GM21515 (cell line): ENCODE data around the gene MYH8.

Experiments used
- ATAC-seq: cut with Tn5 transposase; IDR thresholded peaks from one replicate; pipeline ENCODE4 v1.9.1; 2021; ENCODE audit not compliant: unreplicated experiment

The MYH8 gene

DNA sequence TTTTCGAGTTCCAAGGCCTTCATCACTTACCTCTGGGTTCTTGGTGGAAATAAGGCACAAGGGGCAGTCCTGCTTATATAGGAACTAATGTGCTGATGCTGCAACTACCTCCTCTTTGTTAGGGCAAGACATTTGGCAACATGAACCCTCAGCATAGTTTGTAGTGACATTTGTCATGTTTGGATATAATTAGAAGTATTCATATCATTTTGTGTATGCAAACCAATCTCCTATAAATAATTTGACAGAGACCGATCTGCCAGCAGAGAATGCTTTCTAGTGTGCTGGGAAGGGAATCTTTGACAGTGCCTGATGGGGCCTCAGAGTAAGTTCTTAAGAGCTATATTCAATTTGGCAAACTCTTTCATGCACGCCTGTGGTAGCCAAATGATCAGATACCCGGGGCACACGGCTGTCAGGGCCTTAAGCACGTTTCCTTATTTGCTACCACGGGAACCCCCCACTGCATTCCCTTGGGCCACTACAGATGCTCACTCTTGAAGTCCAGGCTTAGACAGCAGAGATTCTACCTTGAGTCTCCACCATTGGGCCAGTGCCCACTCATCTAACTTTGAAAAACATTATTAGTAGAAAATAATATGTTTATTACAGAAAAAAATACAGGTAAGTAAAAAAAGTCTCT, at the start of gene MYH8:
TSS of gene MYH8 (minus strand) at position 51 of the 643 bp plus-strand sequence. CDS start 1,723 bp downstream, outside the sequence.
- no peak for ATAC-seq

DNA sequence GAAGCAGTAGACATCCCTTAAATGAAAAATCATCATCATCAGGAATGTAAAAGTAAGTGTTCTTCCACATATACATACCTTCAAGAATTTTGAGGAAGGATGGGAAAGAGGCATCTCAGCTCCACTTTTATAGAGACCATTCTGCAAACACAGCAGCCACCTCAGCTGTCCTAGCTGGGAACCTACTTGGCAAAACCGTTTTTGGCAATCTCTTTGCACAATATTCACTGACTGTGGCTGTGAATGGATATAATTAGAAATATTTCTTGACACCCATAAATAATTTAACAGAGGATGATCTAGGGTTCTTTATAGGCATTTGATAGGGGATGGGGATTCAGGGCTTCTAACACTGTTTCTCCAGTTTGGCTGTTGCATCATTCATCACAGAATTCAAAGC, 47.7 kb upstream of the MYH8 start, which contains the start of gene MYH4:
TSS of gene MYH4 (minus strand) at position 101 of the 400 bp plus-strand sequence. CDS start 2,814 bp downstream, outside the sequence.
- no peak for ATAC-seq

- no peak for ATAC-seq
Measured at GRCh38 chr17:10463402-10463801, 41.7 kb upstream of the MYH8 start.

DNA sequence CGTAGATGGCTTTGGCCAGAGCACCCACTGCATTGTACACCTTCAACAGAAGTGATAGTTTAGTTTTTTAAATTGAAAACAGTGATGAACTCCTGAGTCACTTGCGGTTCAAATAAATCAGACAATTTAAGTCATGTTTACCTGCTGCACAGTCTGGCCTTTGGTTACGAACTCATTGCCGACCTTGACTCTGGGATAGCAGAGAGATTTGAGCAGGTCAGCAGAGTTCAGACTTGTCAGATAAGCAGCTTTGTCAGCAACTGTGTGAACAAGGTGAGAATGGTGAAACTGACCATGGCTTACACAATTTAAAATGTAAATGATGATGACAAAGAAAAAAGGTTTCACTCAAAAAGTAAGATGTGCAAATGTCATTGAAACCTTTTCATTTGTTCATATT, 38.3 kb upstream of the MYH8 start:
- no peak for ATAC-seq

DNA sequence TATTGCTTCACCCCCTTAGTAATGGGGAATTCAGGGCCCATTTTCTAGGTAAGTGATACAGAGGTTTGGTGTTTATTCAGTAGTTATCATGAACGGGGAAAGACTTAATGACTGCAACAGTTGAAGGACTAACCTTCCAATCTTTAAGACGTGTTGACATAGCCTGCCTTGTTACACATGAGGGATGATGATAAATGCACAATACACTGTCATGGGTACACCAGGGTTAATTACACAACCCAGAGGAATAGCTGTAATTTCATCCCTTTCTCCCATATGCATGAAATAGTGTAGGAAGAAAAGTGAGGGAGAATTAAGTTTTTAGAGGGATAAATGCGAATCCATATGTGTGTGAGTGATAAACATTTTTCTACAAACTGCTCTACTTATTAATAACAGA, 37.0 kb upstream of the MYH8 start:
- no peak for ATAC-seq

DNA sequence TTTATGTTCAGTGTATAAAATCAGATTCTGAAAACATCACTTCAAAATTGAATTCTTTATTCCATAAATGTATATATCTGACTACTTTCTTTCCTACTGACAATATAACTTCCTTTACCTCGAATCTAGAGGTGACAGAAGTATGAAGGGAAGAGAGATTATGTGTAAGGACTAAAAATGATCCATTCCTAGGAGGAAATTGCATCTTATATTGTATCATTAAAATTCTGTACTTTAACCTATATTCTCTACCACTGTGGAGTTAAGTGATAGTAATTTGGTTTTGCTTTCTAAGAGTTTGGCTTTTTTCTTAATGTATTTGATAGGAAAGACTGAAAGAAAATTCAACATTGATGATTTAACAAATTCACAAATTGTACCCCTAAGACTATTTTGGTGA, 36.2 kb upstream of the MYH8 start:
- no peak for ATAC-seq

DNA sequence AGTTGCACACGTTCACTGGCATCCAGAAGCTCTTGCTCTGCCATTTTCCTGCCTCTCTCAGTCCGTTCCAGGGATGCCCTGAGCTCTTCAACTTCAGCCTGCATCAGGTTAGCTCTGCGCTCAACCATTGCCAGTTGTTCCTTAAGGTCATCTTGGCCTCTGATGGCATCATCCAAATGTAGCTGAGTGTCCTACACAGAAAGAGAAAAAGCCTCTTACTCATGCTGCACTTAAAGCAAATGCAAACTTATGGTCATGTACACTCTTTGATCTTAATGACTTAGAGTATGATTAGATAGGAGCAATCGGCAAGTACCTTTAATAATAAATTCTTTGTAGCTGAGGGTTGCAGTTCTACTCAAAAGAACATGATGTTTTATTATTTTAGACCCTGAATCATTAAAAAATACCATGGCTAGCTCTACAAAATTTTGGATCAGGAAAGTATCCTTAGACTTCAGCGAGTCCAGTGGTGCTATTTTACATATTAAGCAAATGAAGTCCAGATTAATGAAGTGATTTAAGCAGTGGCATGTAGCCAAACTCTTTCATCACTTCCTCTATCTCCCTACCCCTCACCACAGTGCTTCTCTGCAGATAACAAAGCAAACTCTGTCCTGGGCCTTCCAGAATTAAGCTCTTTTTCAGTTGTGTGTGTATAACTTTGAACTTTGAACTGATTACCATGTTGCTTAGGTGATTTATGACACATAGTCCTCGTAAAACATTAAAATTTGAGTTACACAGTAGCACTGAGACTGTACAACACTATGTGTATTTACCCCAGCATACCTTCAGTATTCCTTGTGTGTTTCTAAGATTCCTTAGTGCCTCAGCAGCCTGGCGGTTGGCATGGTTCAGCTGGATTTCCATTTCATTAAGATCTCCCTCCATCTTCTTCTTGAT, 25.5 kb upstream of the MYH8 start:
- no peak for ATAC-seq

DNA sequence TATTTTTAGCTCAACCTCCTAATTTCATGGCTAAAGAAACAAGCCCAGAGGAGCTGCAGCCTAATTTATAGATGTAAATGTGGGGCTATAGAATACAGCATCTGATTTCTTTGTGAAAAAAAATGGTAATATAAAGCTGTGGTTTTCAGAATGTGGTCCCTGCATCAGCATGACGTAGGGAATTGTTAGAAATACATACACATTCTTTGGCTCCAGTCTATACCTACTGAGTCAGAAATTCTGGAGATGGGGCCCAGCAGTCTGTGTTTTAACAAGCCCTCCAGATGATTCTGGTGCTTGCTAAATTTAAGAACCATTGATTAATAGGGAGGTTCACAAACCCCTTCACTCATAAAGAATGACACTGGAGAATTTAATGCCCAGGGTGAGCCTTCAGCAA, 18.1 kb upstream of the MYH8 start:
- ATAC-seq: no peak

DNA sequence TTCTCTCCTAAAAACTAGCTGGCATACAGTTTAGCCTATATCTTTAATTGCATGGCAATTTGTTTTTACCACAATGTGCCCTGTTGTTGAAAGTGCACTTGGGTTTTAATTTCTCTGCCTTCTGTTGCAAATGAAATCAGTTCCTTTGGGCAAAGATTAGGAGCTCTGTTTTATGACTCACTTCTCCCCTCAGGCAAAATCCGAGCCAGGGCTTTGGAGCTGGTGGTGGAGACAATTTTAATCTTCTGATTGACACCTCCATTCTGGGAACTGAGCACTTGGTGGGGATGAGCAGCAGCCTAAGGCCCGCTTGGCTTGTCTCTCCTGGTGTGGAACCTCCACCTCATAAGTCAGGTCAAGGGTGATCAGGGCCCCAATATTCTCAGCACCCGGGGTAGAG, 13.3 kb upstream of the MYH8 start:
- ATAC-seq: no peak

DNA sequence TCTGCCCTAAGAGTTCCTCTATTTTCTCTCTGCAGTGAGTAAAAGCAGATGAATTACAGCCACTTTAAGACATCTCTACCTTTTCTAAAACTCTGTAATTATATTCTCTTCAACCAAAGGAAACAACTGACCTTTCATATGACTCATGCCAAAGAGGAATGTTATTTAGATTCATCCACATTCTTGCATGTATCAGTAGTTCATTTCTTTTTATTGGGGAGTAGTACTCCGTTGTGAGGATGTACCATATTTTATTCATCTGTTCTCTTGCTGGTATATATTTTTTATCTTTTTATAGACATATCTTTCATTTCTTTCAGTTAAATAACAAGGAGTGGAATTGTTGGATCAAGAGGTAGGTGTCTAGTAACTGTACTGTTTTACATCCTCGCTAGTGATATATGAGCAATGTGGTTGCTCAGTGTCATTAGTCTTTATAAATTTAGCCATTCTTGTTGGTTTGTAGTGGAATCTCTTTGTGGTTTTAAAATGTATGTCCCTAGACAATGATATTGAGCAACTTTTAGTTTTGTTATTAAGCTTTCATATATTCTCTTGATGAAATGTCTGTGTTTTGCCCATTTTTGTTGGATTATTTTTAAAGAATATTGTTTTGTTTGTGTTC, 7.8 kb upstream of the MYH8 start:
- ATAC-seq: no peak

DNA sequence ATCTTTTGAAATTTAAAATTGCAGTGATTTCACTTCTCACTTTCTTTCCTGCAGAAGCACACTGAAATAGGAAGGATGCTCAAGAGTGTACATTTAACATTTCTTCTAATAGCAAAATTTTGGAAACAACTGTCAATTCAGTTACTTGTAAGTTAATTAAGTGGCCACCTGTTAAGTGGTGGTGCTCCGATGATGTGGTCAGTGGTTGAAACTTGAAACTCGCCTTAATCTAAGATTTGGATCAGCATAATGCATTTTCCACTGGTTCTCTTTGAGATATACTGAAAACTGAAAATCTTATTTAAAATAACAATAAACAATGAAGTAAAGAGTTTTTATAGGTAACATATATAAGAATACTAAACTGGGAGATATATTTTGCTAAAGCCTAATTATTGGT, 7.0 kb upstream of the MYH8 start:
- ATAC-seq: no peak

DNA sequence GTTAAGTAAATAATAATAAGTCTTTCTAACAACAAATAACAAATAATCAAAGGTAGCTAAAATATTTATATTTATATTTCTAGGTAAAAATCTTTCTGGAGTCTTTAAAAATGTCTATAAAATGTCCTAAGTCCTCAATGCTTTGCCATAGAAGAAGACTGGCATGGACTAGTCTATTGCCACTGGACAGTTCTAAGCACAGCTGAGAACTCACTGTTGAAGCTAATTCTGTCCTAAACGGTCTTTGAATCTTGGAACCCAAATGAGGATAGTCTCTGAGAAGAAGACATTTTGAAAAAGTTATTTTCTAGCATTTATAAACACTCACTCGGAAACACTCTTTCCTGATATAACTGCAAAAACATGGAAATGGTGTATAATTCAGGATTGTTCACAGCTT, 539 bp downstream of the MYH8 start:
- ATAC-seq: no peak

DNA sequence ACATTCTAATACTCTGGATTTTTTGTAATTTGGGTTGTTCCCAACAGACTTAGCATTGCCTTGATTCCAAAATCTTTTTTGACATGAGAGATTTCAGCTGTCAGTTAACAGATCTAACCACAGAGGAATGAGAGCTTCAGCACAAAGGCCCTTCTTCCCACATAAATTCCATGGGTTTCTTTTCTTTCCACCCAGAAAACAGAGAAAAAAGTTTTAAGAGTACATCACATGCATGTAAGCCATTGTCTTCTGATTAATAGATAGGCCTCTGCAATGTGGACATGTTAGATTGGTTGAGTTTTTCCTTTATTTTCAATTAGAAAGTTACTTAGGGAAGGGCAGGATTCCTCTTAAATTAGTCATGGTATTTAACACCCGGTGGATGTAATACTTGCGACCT, 939 bp downstream of the MYH8 start:
- ATAC-seq: no peak

- no peak for ATAC-seq
Measured at GRCh38 chr17:10417431-10417830, 4.3 kb downstream of the MYH8 start.

DNA sequence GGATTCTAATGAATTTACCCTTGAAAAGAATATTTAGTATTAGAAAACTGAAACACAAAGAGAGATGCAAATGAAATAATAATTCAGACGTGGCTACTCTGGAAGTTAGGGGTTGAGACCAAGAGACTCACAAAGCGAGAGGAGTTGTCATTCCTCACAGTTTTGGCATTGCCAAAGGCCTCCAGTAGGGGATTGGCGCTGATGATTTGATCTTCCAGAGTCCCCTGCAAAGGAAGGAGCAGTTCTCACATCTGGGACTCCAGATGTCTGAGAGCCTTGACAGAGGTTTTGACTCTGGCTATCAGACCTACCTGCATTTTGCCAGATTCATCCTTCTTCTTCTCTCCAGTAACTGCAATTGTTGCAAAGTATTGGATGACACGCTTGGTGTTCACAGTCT, 6.6 kb downstream of the MYH8 start:
- ATAC-seq: no peak

GRCh38 chr17:10403589-10403988, 18.2 kb downstream of the MYH8 start:
- ATAC-seq: no peak

DNA sequence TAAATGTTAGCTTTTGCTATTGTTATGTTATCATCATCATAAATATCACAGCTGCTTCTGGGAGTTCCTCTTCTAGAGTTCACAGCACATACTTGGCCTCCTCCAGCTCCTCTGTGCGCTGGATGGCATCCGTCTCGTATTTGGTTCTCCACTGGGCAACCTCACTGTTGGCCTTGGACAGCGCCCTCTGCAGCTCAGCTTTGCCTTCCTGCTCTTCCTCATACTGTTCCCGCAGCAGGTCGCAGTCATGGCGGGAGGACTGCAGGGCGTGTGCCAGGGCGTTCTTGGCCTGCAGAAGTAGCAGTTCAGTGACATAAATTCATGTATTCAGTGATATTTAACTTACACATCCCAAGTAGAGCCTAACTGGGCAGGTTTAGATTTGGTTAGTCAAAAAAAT, 23.4 kb downstream of the MYH8 start:
- ATAC-seq: no peak

DNA sequence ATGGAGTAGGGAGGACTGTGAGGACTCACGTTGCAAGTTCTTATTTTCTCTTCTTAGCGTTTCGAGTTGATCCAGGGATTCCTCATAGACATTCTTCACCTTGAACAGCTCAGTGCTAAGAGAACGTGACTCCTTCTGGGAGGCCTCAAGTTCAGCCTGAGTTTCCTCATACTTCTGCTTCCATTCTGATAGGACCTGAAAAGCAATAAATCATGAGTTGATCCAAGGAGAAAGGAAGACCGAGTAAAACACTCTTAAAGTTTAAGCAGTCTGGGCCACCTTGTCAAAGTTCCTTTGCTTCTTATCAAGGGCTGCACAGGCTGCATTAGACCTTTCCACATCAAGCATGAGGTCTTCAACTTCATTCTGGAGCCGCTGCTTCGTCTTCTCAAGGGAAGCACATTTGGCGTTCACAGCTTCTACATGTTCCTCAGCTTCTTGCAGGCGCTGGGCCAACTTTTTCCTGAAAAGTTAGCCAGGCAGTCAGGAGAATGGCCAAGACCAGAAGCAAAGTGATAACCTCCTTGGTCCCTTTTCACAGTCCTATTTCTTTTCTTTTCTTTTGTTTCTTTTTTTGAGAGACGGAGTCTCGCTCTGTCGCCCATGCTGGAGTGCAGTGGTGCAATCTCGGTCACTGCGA, 25.1 kb downstream of the MYH8 start:
- no peak for ATAC-seq

- no peak for ATAC-seq
Measured at GRCh38 chr17:10394201-10394887, 27.4 kb downstream of the MYH8 start.

GRCh38 chr17:10392880-10393279, 28.9 kb downstream of the MYH8 start:
- no peak for ATAC-seq

DNA sequence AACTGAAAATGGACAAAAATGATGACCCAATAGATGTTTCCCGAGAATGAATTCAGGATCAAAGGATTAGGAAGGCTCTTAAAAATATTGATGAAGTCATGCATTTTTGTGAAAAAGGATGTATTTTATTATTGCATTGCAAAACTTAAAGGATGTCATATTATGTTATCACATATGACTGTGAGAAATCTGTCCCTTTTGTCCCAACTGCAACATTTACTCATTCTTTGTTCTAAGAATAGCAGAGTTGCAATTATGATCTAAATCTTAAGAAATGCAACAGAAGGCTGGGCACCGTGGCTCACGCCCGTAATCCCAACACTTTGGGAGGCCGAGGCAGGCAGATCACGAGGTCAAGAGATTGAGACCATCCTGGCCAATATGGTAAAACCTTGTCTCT, 35.9 kb downstream of the MYH8 start:
- no peak for ATAC-seq
